ENCODE measurements around the gene BANK1. TPM values are rescaled to one million over a fixed set of nuclear protein-coding genes. Genes with fewer than 3 reads are reported as not detected.

BANK1 gene
- total RNA-seq, 2 experiments from 2014 or later, result 0.20 to 0.22 TPM

GRCh38 chr4:101973361-101973760, 182.8 kb downstream of the BANK1 start:
- H3K4me1 Mint-ChIP-seq (ENCODE audit: low read depth), result no peaks in the 10 kb centered on the region
- TF ChIP-seq, protein P1, sequence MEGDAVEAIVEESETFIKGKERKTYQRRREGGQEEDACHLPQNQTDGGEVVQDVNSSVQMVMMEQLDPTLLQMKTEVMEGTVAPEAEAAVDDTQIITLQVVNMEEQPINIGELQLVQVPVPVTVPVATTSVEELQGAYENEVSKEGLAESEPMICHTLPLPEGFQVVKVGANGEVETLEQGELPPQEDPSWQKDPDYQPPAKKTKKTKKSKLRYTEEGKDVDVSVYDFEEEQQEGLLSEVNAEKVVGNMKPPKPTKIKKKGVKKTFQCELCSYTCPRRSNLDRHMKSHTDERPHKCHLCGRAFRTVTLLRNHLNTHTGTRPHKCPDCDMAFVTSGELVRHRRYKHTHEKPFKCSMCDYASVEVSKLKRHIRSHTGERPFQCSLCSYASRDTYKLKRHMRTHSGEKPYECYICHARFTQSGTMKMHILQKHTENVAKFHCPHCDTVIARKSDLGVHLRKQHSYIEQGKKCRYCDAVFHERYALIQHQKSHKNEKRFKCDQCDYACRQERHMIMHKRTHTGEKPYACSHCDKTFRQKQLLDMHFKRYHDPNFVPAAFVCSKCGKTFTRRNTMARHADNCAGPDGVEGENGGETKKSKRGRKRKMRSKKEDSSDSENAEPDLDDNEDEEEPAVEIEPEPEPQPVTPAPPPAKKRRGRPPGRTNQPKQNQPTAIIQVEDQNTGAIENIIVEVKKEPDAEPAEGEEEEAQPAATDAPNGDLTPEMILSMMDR (IDR thresholded peaks at IDR 0.05), result no peak
- Histone ChIP-seq H3K9me3 (ENCODE audit: control insufficient read depth in 1 of 2, insufficient read depth in 1 of 2, low read length in 2 of 2) (no peaks in the 10 kb centered on the region), H3K27ac (ENCODE audit: low read depth in 1 of 2, low read length in 2 of 2) (no peak overlapping the region), H3K27me3 (ENCODE audit: control insufficient read depth in 1 of 2, insufficient read depth in 2 of 2, low read length in 2 of 2) (no peaks in the 10 kb centered on the region), H3K4me1 (ENCODE audit: insufficient read depth, low read length) (no peaks in the 10 kb centered on the region), H3K36me3 (ENCODE audit: insufficient read depth, low read length) (no peaks in the 10 kb centered on the region), H3K4me3 (ENCODE audit: low read length) (no peak overlapping the region)
- ATAC-seq (ENCODE audit: poor library complexity) (no peak), DNase-seq (no peak)
- no peaks in the 10 kb centered on the region for H3K9me3 Mint-ChIP-seq
- H3K27ac Mint-ChIP-seq, result no peak overlapping the region
- intact Hi-C loops (cut with DNase I, micrococcal nuclease), result no loop called here
- peaks cover 8% of the 10 kb centered on the region for H3K27me3 Mint-ChIP-seq
- H3K4me3 Mint-ChIP-seq, result no peak overlapping the region
- no peaks in the 10 kb centered on the region for H3K36me3 Mint-ChIP-seq (ENCODE audit: low read depth)
- CTCF ChIA-PET, result interaction anchor here (0.6 kb wide), 1 partner anchor 187 kb away, joined by 6 read pairs; no protein-coding TSS in a partner anchor
- POLR2A ChIA-PET, result no interaction called here

GRCh38 chr4:101977076-101977475, 186.5 kb downstream of the BANK1 start:
- H3K27me3 ChIP-seq (ENCODE audit: control insufficient read depth in 1 of 2, insufficient read depth in 2 of 2, low read length in 2 of 2), result no peaks in the 10 kb centered on the region
- intact Hi-C loops (cut with DNase I, micrococcal nuclease), result no loop called here
- H3K27ac Mint-ChIP-seq, result no peak overlapping the region

DNA sequence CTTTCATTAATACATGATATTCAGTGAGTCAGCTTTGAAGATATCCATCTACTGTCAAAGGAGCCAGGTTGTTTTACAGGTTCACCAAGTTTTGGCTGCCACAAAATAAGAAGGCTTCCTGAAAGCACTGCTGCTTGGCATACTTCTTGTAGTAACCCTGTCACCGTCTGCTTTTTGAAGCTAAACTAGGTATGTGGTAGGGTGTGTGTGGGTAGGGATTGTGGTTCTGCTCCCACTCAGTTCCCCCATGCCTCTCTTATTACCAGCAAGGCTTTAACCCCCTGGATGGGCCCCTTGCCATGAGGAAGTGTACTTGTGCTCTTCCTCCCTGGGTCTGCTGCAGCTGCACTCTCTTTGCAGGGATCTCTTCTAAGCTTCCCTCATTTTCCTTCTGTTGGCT, 191.2 kb downstream of the BANK1 start:
- TF ChIP-seq, protein P1 (IDR thresholded peaks at IDR 0.05), result no peak
- Histone ChIP-seq H3K27ac (ENCODE audit: low read depth in 1 of 2, low read length in 2 of 2) (no peak overlapping the region), H3K4me1 (ENCODE audit: insufficient read depth, low read length) (no peaks in the 10 kb centered on the region), H3K36me3 (ENCODE audit: insufficient read depth, low read length) (no peaks in the 10 kb centered on the region), H3K4me3 (ENCODE audit: low read length) (no peak overlapping the region), H3K27me3 (ENCODE audit: control insufficient read depth in 1 of 2, insufficient read depth in 2 of 2, low read length in 2 of 2) (no peaks in the 10 kb centered on the region), H3K9me3 (ENCODE audit: control insufficient read depth in 1 of 2, insufficient read depth in 1 of 2, low read length in 2 of 2) (no peaks in the 10 kb centered on the region)
- ATAC-seq (ENCODE audit: poor library complexity) (no peak), DNase-seq (no peak)
- CTCF ChIA-PET, result no interaction called here
- Mint-ChIP-seq H3K9me3 (no peaks in the 10 kb centered on the region), H3K4me1 (ENCODE audit: low read depth) (no peaks in the 10 kb centered on the region), H3K27me3 (no peaks in the 10 kb centered on the region), H3K27ac (no peak overlapping the region), H3K4me3 (no peak overlapping the region), H3K36me3 (ENCODE audit: low read depth) (no peaks in the 10 kb centered on the region)
- intact Hi-C loops (cut with DNase I, micrococcal nuclease), result no loop called here
- POLR2A ChIA-PET, result no interaction called here

More at GRCh38 chr4:101977076-101977475, 186.5 kb downstream of the BANK1 start:
- Mint-ChIP-seq H3K27me3 (peaks cover 3% of the 10 kb centered on the region), H3K4me1 (ENCODE audit: low read depth) (no peaks in the 10 kb centered on the region), H3K9me3 (no peaks in the 10 kb centered on the region), H3K4me3 (no peak overlapping the region), H3K36me3 (ENCODE audit: low read depth) (no peaks in the 10 kb centered on the region)
- Histone ChIP-seq H3K4me3 (ENCODE audit: low read length) (no peak overlapping the region), H3K27ac (ENCODE audit: low read depth in 1 of 2, low read length in 2 of 2) (no peak overlapping the region), H3K9me3 (ENCODE audit: control insufficient read depth in 1 of 2, insufficient read depth in 1 of 2, low read length in 2 of 2) (no peaks in the 10 kb centered on the region), H3K36me3 (ENCODE audit: insufficient read depth, low read length) (no peaks in the 10 kb centered on the region), H3K4me1 (ENCODE audit: insufficient read depth, low read length) (no peaks in the 10 kb centered on the region)
- no peak for ATAC-seq (ENCODE audit: poor library complexity)
- DNase-seq, result no peak
- ChIA-PET CTCF (no interaction called here), POLR2A (no interaction called here)
- TF ChIP-seq, protein P1 (IDR thresholded peaks at IDR 0.05), result no peak

Measured in CD4-positive, alpha-beta T cell (primary cell).